ENCODE results near the gene GLI3.

GRCh38 chr7:42083284-42083683 is 153.7 kb downstream of the GLI3 start:
- TF ChIP-seq CTCF (IDR thresholded peaks at IDR 0.05; ENCODE audit: low read depth, low read length) (no peak), EZH2phosphoT487 (IDR thresholded peaks at IDR 0.05; ENCODE audit: low read depth) (no peak)

Data from OCI-LY3 (cell line).